ENCODE data around the gene ROCK2. TPM values are rescaled to one million over a fixed set of nuclear protein-coding genes. Genes with fewer than 3 reads are reported as not detected.

The ROCK2 gene
- total and polyA plus RNA-seq, 2 experiments from 2014 or later = 34.5 to 59.6 TPM

GRCh38 chr2:11321847-11322246 is 22.6 kb downstream of the ROCK2 start:
- H3K9me2 ChIP-seq (replicated peaks; ENCODE audit: insufficient read depth) = no peaks in the 10 kb centered on the region
- H2AFZ ChIP-seq = no peak overlapping the region
- peaks cover 87% of the 10 kb centered on the region for H3K79me2 ChIP-seq
- WGBS (ENCODE audit: low lambda C conversion rate, missing lambda C conversion rate) = 92% methylated on average over 3 of the region's 3 CpGs
- no peaks in the 10 kb centered on the region for H3K4me1 ChIP-seq (ENCODE audit: insufficient read depth)
- no peak for DNase-seq (ENCODE audit: low spot score)
- H3K4me3 ChIP-seq = no peak overlapping the region
- H3K4me2 ChIP-seq = no peak overlapping the region
- H3K27me3 ChIP-seq = no peaks in the 10 kb centered on the region
- H3K9me3 ChIP-seq (ENCODE audit: low read depth) = no peaks in the 10 kb centered on the region
- no peaks in the 10 kb centered on the region for H3K36me3 ChIP-seq (replicated peaks; ENCODE audit: insufficient read depth, low read depth)
- no peak overlapping the region for H3K27ac ChIP-seq
- TF ChIP-seq EZH2phosphoT487 (IDR thresholded peaks at IDR 0.05; ENCODE audit: low read depth, severe bottlenecking, unreplicated experiment) = no peak
- no peak for TF ChIP-seq EZH2 (IDR thresholded peaks at IDR 0.05; ENCODE audit: borderline replicate concordance)
- TF ChIP-seq, protein P1, sequence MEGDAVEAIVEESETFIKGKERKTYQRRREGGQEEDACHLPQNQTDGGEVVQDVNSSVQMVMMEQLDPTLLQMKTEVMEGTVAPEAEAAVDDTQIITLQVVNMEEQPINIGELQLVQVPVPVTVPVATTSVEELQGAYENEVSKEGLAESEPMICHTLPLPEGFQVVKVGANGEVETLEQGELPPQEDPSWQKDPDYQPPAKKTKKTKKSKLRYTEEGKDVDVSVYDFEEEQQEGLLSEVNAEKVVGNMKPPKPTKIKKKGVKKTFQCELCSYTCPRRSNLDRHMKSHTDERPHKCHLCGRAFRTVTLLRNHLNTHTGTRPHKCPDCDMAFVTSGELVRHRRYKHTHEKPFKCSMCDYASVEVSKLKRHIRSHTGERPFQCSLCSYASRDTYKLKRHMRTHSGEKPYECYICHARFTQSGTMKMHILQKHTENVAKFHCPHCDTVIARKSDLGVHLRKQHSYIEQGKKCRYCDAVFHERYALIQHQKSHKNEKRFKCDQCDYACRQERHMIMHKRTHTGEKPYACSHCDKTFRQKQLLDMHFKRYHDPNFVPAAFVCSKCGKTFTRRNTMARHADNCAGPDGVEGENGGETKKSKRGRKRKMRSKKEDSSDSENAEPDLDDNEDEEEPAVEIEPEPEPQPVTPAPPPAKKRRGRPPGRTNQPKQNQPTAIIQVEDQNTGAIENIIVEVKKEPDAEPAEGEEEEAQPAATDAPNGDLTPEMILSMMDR (IDR thresholded peaks at IDR 0.05; ENCODE audit: poor library complexity) = no peak
- H4K20me1 ChIP-seq (ENCODE audit: insufficient read depth, poor library complexity, severe bottlenecking) = peaks cover 72% of the 10 kb centered on the region

DNA sequence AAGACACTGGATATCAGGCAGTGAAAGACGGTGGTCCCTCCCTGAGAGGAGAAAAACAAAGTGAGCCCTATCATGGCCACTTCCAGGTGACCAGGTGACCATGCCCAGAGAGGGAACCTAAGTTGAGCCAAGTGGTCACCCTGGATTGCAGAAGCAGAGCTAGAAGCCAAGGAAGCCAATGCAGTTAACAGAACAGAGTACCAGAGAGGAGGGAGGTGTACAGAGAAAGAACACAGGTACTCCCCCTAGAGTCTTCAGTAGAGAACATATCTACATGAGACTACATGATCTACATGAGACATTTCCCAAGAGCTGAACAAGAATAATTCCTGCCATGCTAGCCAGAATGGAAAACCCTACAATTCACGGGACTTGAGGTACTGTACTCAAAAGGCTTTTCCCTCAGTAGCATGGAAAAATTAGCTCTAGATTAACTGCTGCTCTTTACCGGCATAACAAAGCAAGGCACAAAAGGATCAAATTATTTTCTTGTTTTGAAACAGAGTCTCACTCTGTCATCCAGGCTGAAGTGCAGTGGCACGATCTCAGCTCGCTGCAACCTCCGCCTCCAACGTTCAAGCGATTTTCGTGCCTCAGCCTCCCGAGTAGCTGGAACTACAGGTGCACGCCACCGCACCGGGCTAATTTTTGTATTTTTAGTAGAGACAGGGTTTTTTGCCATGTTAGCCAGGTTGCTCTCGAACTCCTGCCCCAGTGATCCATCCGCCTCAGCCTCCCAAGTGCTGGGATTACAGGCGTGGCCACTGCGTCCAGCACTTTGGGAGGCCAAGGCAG is 23.5 kb downstream of the ROCK2 start:
- Histone ChIP-seq H3K27me3 (no peaks in the 10 kb centered on the region), H3K79me2 (peaks cover 87% of the 10 kb centered on the region), H3K9me2 (replicated peaks; ENCODE audit: insufficient read depth) (no peaks in the 10 kb centered on the region), H3K4me3 (no peak overlapping the region), H3K9me3 (ENCODE audit: low read depth) (no peaks in the 10 kb centered on the region), H3K27ac (no peak overlapping the region), H4K20me1 (ENCODE audit: insufficient read depth, poor library complexity, severe bottlenecking) (peaks cover 65% of the 10 kb centered on the region), H3K4me1 (ENCODE audit: insufficient read depth) (peaks cover 4% of the 10 kb centered on the region), H3K4me2 (no peak overlapping the region), H3K36me3 (replicated peaks; ENCODE audit: insufficient read depth, low read depth) (no peaks in the 10 kb centered on the region), H2AFZ (no peak overlapping the region)
- TF ChIP-seq EZH2 (IDR thresholded peaks at IDR 0.05; ENCODE audit: borderline replicate concordance) = no peak
- no peak for TF ChIP-seq EZH2phosphoT487 (IDR thresholded peaks at IDR 0.05; ENCODE audit: low read depth, severe bottlenecking, unreplicated experiment)
- TF ChIP-seq, protein P1 (IDR thresholded peaks at IDR 0.05; ENCODE audit: poor library complexity) = no peak
- WGBS (ENCODE audit: low lambda C conversion rate, missing lambda C conversion rate) = 97% methylated on average over 17 of the region's 17 CpGs
- no peak for DNase-seq (ENCODE audit: low spot score)

- Histone ChIP-seq H3K9me3 (ENCODE audit: low read depth) (no peaks in the 10 kb centered on the region), H3K9me2 (replicated peaks; ENCODE audit: insufficient read depth) (no peaks in the 10 kb centered on the region), H3K4me3 (no peak overlapping the region), H3K79me2 (peaks cover 87% of the 10 kb centered on the region), H3K4me2 (no peak overlapping the region), H4K20me1 (ENCODE audit: insufficient read depth, poor library complexity, severe bottlenecking) (peaks cover 64% of the 10 kb centered on the region), H3K36me3 (replicated peaks; ENCODE audit: insufficient read depth, low read depth) (no peaks in the 10 kb centered on the region), H2AFZ (no peak overlapping the region), H3K27me3 (no peaks in the 10 kb centered on the region), H3K4me1 (ENCODE audit: insufficient read depth) (peaks cover 7% of the 10 kb centered on the region), H3K27ac (no peak overlapping the region)
- TF ChIP-seq, protein P1 (IDR thresholded peaks at IDR 0.05; ENCODE audit: poor library complexity) = no peak
- TF ChIP-seq EZH2 (IDR thresholded peaks at IDR 0.05; ENCODE audit: borderline replicate concordance) (no peak), EZH2phosphoT487 (IDR thresholded peaks at IDR 0.05; ENCODE audit: low read depth, severe bottlenecking, unreplicated experiment) (no peak)
- DNase-seq (ENCODE audit: low spot score) = no peak
Measured at GRCh38 chr2:11319939-11320338, 24.5 kb downstream of the ROCK2 start.
